ENCODE results near the gene SCUBE2. TPM values are rescaled to one million over a fixed set of nuclear protein-coding genes. Genes with fewer than 3 reads are reported as not detected.

SCUBE2 gene
- total RNA-seq, 1 donor: 1.8 TPM

GRCh38 chr11:9002920-9003572, 88.4 kb downstream of the SCUBE2 start:
- Histone ChIP-seq H3K27ac (ENCODE audit: low read depth, low read length) (peak overlapping the region; percentile 39), H3K36me3 (ENCODE audit: insufficient read depth, low read length) (no peaks in the 10 kb centered on the region), H3K4me3 (ENCODE audit: insufficient read depth, low read length) (peak overlapping the region; percentile 75), H3K79me2 (ENCODE audit: insufficient read depth, low read length) (peaks cover 25% of the 10 kb centered on the region), H2AFZ (ENCODE audit: low read length) (peak overlapping the region; percentile 94), H3K9me3 (ENCODE audit: low read depth, low read length) (no peaks in the 10 kb centered on the region), H3K4me2 (ENCODE audit: insufficient read depth, low read length) (peak overlapping the region; percentile 94), H3K4me1 (ENCODE audit: insufficient read depth, low read length) (peaks cover 30% of the 10 kb centered on the region), H4K20me1 (ENCODE audit: insufficient read depth, low read length) (no peaks in the 10 kb centered on the region), H3K27me3 (ENCODE audit: insufficient read depth, low read length) (peaks cover 29% of the 10 kb centered on the region)
- TF ChIP-seq, protein P1, sequence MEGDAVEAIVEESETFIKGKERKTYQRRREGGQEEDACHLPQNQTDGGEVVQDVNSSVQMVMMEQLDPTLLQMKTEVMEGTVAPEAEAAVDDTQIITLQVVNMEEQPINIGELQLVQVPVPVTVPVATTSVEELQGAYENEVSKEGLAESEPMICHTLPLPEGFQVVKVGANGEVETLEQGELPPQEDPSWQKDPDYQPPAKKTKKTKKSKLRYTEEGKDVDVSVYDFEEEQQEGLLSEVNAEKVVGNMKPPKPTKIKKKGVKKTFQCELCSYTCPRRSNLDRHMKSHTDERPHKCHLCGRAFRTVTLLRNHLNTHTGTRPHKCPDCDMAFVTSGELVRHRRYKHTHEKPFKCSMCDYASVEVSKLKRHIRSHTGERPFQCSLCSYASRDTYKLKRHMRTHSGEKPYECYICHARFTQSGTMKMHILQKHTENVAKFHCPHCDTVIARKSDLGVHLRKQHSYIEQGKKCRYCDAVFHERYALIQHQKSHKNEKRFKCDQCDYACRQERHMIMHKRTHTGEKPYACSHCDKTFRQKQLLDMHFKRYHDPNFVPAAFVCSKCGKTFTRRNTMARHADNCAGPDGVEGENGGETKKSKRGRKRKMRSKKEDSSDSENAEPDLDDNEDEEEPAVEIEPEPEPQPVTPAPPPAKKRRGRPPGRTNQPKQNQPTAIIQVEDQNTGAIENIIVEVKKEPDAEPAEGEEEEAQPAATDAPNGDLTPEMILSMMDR (IDR thresholded peaks at IDR 0.05; ENCODE audit: extremely low read depth, low read depth, low read length): no peak
- no peak for DNase-seq (ENCODE audit: insufficient read length, low spot score, missing footprints)

- Histone ChIP-seq H2AFZ (ENCODE audit: low read length) (peak overlapping the region; percentile 52), H3K4me1 (ENCODE audit: insufficient read depth, low read length) (peaks cover 30% of the 10 kb centered on the region), H3K4me3 (ENCODE audit: insufficient read depth, low read length) (no peak overlapping the region), H3K27me3 (ENCODE audit: insufficient read depth, low read length) (peaks cover 26% of the 10 kb centered on the region), H3K9me3 (ENCODE audit: low read depth, low read length) (no peaks in the 10 kb centered on the region), H3K79me2 (ENCODE audit: insufficient read depth, low read length) (peaks cover 28% of the 10 kb centered on the region), H4K20me1 (ENCODE audit: insufficient read depth, low read length) (no peaks in the 10 kb centered on the region), H3K36me3 (ENCODE audit: insufficient read depth, low read length) (no peaks in the 10 kb centered on the region), H3K27ac (ENCODE audit: low read depth, low read length) (peak overlapping the region; percentile 51), H3K4me2 (ENCODE audit: insufficient read depth, low read length) (peak overlapping the region; percentile 60)
- TF ChIP-seq, protein P1 (IDR thresholded peaks at IDR 0.05; ENCODE audit: extremely low read depth, low read depth, low read length): no peak
- peak; percentile 95 for DNase-seq (ENCODE audit: insufficient read length, low spot score, missing footprints)
Measured at GRCh38 chr11:9001736-9002135, 89.7 kb downstream of the SCUBE2 start.

GRCh38 chr11:8998017-8998416, 93.4 kb downstream of the SCUBE2 start:
- H3K36me3 ChIP-seq (ENCODE audit: insufficient read depth, low read length): no peaks in the 10 kb centered on the region
- no peak overlapping the region for H3K4me3 ChIP-seq (ENCODE audit: insufficient read depth, low read length)
- H3K4me2 ChIP-seq (ENCODE audit: insufficient read depth, low read length): no peak overlapping the region
- peaks cover 17% of the 10 kb centered on the region for H3K4me1 ChIP-seq (ENCODE audit: insufficient read depth, low read length)
- H3K27ac ChIP-seq (ENCODE audit: low read depth, low read length): no peak overlapping the region
- H4K20me1 ChIP-seq (ENCODE audit: insufficient read depth, low read length): no peaks in the 10 kb centered on the region
- H3K79me2 ChIP-seq (ENCODE audit: insufficient read depth, low read length): peaks cover 26% of the 10 kb centered on the region
- no peak overlapping the region for H2AFZ ChIP-seq (ENCODE audit: low read length)
- no peaks in the 10 kb centered on the region for H3K9me3 ChIP-seq (ENCODE audit: low read depth, low read length)
- DNase-seq (ENCODE audit: insufficient read length, low spot score, missing footprints): no peak
- TF ChIP-seq, protein P1 (IDR thresholded peaks at IDR 0.05; ENCODE audit: extremely low read depth, low read depth, low read length): no peak
- no peaks in the 10 kb centered on the region for H3K27me3 ChIP-seq (ENCODE audit: insufficient read depth, low read length)

GRCh38 chr11:8997451-8997850, 93.9 kb downstream of the SCUBE2 start:
- Histone ChIP-seq H3K9me3 (ENCODE audit: low read depth, low read length) (no peaks in the 10 kb centered on the region), H3K36me3 (ENCODE audit: insufficient read depth, low read length) (no peaks in the 10 kb centered on the region), H3K27ac (ENCODE audit: low read depth, low read length) (no peak overlapping the region), H3K4me1 (ENCODE audit: insufficient read depth, low read length) (peaks cover 11% of the 10 kb centered on the region), H3K4me2 (ENCODE audit: insufficient read depth, low read length) (no peak overlapping the region), H3K4me3 (ENCODE audit: insufficient read depth, low read length) (no peak overlapping the region), H3K79me2 (ENCODE audit: insufficient read depth, low read length) (peaks cover 23% of the 10 kb centered on the region), H3K27me3 (ENCODE audit: insufficient read depth, low read length) (no peaks in the 10 kb centered on the region), H4K20me1 (ENCODE audit: insufficient read depth, low read length) (no peaks in the 10 kb centered on the region), H2AFZ (ENCODE audit: low read length) (no peak overlapping the region)
- TF ChIP-seq, protein P1 (IDR thresholded peaks at IDR 0.05; ENCODE audit: extremely low read depth, low read depth, low read length): no peak
- no peak for DNase-seq (ENCODE audit: insufficient read length, low spot score, missing footprints)

Measured in osteoblast (primary cell).